Stimulated activated CD8-positive, alpha-beta memory T cell treated with anti-CD3 and anti-CD28 coated beads, Interleukin-12 subunit alpha, Interleukin-12 subunit beta, amount 100 ng/mL, for 4 hours (primary cell): ENCODE data around the gene AZU1.
"Not testable (repeated sequence)": the region's sequence is repeated elsewhere in the genome, so short reads cannot be mapped to it uniquely, and the experiment has no call there.

Experiments
- DNase-seq: peaks from one replicate; pipeline ENCODE4 v3.0.0-alpha.2; 2020; ENCODE audit warnings: low read depth

AZU1 gene

GRCh38 chr19:810883-811489 is 16.7 kb upstream of the AZU1 start:
- DNase-seq = no peak

- no peak for DNase-seq
These were observed 16.1 kb upstream of the AZU1 start for GRCh38 chr19:811506-812048.

- no peak for DNase-seq
These were observed 15.4 kb upstream of the AZU1 start for GRCh38 chr19:812049-812746.

GRCh38 chr19:812747-813218 is 14.9 kb upstream of the AZU1 start:
- no peak for DNase-seq

GRCh38 chr19:813219-814151 is 14.2 kb upstream of the AZU1 start:
- DNase-seq = no peak

- DNase-seq = no peak
These were observed 13.2 kb upstream of the AZU1 start for GRCh38 chr19:814152-815078.

GRCh38 chr19:815079-815774 is 12.4 kb upstream of the AZU1 start:
- DNase-seq = no peak

GRCh38 chr19:815775-816499 is 11.7 kb upstream of the AZU1 start:
- no peak for DNase-seq

DNA sequence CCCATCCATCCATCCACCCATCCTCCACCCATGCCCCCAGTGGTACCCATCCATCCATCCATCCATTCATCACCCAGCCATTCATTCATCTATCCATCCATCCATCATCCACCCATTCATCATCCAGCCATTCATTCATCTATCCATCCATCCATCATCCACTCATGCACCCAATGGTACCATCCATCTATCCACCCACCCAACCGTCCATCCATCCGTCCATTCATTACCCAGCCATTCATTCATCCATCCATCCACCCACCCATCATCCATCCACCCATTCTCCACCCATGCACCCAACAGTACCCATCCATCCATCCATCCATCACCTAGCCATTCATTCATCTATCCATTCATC is 11.2 kb upstream of the AZU1 start:
- no peak for DNase-seq

- DNase-seq = not testable (repeated sequence)
These were observed 7.4 kb upstream of the AZU1 start for GRCh38 chr19:820212-820611.

DNA sequence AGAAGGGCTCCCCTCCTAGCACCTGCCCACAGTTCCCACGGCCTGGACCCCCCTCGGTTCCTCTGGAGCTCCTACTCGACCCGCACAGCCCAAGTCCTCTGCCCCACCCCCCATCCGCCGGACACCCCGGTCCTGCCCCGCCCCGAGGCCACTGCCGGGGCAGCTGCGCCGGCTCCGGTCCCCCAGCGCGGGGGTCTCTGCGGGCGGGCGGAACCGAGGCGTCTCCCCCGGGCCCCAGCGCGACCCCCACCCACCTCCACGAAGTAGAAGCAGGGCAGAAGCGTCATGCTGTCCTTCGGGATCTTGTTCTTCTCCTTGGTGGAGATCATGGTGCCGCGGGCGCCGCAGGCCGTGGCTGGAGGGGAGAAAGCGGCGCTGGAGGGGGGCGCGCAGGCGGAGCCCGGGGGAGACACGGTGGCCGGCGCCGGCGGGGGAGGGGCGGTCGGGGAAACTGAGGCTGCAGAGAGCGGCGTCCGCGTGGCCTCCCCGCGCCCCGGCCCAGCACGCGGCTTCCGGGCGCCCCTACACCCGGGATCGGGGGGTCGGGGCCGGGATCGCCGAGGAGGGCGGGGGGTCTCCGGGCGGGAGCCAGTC is 6.3 kb upstream of the AZU1 start:
- DNase-seq = no peak

DNA sequence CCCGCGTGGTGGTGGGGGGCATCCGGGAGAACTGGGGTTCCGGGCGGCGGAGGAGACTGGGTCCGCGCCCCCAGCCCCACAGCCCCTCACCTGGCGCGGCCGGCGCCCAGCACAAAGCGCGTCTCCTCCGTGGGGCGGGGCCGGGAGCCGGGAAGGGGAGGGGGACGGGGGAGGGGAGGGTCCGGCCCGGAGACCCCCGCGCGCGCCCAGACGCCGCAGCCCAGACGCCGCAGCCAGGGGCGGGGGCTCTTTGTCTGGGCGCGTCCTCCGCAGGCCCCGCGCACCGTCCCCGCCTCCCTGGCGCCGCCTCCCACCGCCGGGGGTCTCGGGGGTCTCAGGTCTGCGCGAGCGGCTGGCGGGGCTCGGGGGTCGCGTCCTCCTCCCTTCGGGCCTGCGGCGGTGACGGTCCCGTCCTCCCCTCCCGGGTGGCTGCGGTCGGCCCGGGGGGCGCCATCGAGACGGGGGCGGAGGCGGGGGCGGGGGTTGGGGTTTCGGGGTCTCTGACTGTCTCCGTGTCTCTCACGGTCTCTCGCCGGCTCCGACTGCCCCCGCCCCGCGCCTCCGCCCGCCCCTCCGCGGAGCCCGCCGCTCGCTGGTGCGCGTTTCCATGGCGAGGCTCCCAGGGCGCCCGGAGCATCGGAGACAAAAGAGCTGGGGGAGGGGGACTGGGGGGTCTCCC is 5.7 kb upstream of the AZU1 start, which contains the start of gene PLPPR3:
PLPPR3 (minus strand) TSS at position 131 of the 679 bp plus-strand sequence. CDS start 396 bp downstream, outside the sequence.
- no peak for DNase-seq

GRCh38 chr19:823565-824121 is 4.0 kb upstream of the AZU1 start:
- no peak for DNase-seq

- no peak for DNase-seq
These were observed 2.8 kb upstream of the AZU1 start for GRCh38 chr19:824885-825284.

DNA sequence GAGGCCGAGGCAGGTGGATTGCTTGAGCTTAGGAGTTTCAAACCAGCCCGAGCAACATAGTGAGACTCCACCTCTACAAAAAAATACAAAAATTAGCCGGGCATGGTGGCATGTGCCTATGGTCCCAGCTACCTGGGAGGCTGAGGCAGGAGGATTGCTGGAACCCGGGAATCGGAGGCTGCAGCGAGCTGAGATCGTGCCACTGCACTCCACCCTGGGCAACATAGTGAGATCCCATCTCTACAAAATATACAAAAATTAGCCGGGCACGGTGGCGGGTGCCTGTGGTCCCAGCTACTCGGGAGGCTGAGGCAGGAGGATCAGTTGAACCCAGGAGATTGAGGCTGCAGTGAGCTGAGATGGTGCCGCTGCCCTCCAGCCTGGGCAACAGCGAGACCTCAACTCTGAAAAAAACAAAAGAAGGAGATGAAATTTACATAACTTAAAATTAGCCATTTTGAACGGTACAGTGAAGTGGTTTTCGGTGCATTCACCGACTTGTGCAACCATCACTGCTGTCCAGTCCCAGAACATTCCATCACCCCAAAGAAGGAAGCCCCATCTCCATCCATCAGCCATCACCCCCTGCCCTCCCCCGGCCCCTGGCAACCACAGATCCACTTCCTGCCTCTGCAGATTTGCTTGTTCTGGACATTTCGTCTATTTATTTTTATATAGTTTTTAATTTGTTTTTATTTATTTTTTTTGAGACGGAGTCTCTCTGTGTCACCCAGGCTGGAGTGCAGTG is 1.6 kb upstream of the AZU1 start:
- DNase-seq = no peak

GRCh38 chr19:827314-827709 is 325 bp upstream of the AZU1 start:
- DNase-seq = no peak

- no peak for DNase-seq
These were observed 1.6 kb downstream of the AZU1 start for GRCh38 chr19:829129-829758.
